GM12878 (cell line): ENCODE data around the gene SSC4D. TPM values are rescaled to one million over a fixed set of nuclear protein-coding genes. Genes with fewer than 3 reads are reported as not detected.

Source experiments
- ATF2 ChIP-seq: IDR thresholded peaks from 2 replicates; pipeline ENCODE4 v1.6.1; 2012; ENCODE audit warnings: low read length, inconsistent platforms
- BMI1 ChIP-seq: fragments of 450-650 bp; IDR thresholded peaks from 2 replicates; pipeline ENCODE4 v1.6.1; 2016; ENCODE audit warnings: mild to moderate bottlenecking, moderate library complexity, borderline replicate concordance
- CHD4 ChIP-seq: fragments of 200-600 bp; sonication (generic); IDR thresholded peaks from 2 replicates; pipeline ENCODE4 v1.6.1; 2016; ENCODE audit warnings: mild to moderate bottlenecking
- CREM ChIP-seq: IDR thresholded peaks from 2 replicates; pipeline ENCODE4 v1.6.1; 2014; ENCODE audit warnings: antibody characterized with exemption, low read depth
- FOS ChIP-seq: IDR thresholded peaks from 3 replicates; pipeline ENCODE4 v1.6.1; 2011; ENCODE audit warnings: borderline replicate concordance; ENCODE audit not compliant: insufficient read length; ENCODE audit errors: extremely low read depth
- IKZF1 ChIP-seq: fragments of 450-650 bp; conservative IDR thresholded peaks from 2 replicates; pipeline ENCODE4 v1.6.1; 2017; ENCODE audit warnings: antibody characterized with exemption, mild to moderate bottlenecking
- IRF5 ChIP-seq: fragments of 450-650 bp; IDR thresholded peaks from 2 replicates; pipeline ENCODE4 v1.6.1; 2017; ENCODE audit warnings: borderline replicate concordance
- MAX ChIP-seq: IDR thresholded peaks from 2 replicates; pipeline ENCODE4 v1.6.1; 2012; ENCODE audit warnings: low read depth, low read length, improper control_type of control experiment
- NFYA ChIP-seq: IDR thresholded peaks from 2 replicates; pipeline ENCODE4 v1.6.1; 2011; ENCODE audit warnings: low read depth, mild to moderate bottlenecking, low read length, improper control_type of control experiment, borderline replicate concordance
- NKRF ChIP-seq: fragments of 450-650 bp; conservative IDR thresholded peaks from 2 replicates; pipeline ENCODE4 v1.6.1; 2017; ENCODE audit warnings: mild to moderate bottlenecking, moderate library complexity
- PAX8 ChIP-seq: fragments of 450-650 bp; IDR thresholded peaks from 2 replicates; pipeline ENCODE4 v1.6.1; 2017; ENCODE audit warnings: mild to moderate bottlenecking, moderate library complexity
- SMARCA5 ChIP-seq: fragments of 450-650 bp; IDR thresholded peaks from 2 replicates; pipeline ENCODE4 v1.6.1; 2017; ENCODE audit warnings: mild to moderate bottlenecking
- TAF1 ChIP-seq: IDR thresholded peaks from 2 replicates; pipeline ENCODE4 v1.6.1; 2011; ENCODE audit warnings: mild to moderate bottlenecking, low read depth, low read length, borderline replicate concordance
- ZZZ3 ChIP-seq: IDR thresholded peaks from 2 replicates; pipeline ENCODE4 v1.6.1; 2011; ENCODE audit warnings: low read depth; ENCODE audit not compliant: control insufficient read depth, insufficient read length
- polyA plus RNA-seq, 11 experiments: library from polyadenylated mRNA; depleted of rRNA in 4 of 11; unstranded in 6 of 11; stranded (reverse) in 5 of 11; fragments of >200 nt; fragmentation: Nextera tagmentation in 4 of 11; fragmentation: Illumina TruSeq in 1 of 11; extraction: Ambion mirVana in 4 of 11; extraction: Trizol in 1 of 11; gene quantifications; 1 replicate in 1 of 11; 2 replicates in 10 of 11; pipeline versions ENCODE4 v1.2.1 to v1.2.3, GENCODE V29; 2011 to 2016; ENCODE audit warnings: inconsistent platforms in 2 of 11, missing spikeins in 2 of 11, low read depth in 1 of 11
- total RNA-seq, 4 experiments: library from RNA; depleted of rRNA in 3 of 4; stranded (reverse); fragments of >200 nt in 3 of 4; fragmentation: Illumina TruSeq in 1 of 4; extraction: Trizol in 1 of 4; gene quantifications; 2 replicates each; pipeline versions ENCODE4 v1.2.1 to v1.2.3, GENCODE V29; 2013 to 2021
- TF ChIP-seq, protein P1 (sequence below): fragments of 450-650 bp; formaldehyde crosslinking; IDR thresholded peaks from 2 replicates; pipeline ENCODE4 v1.4.0; 2020; ENCODE audit warnings: mild to moderate bottlenecking, moderate library complexity
- TF ChIP-seq, protein P2 (sequence below), 3 experiments: IDR thresholded peaks in 2 of 3; conservative IDR thresholded peaks in 1 of 3; 2 replicates each; pipeline ENCODE4 v1.5.1; 2011; ENCODE audit warnings: low read depth in 3 of 3, low read length in 3 of 3, mild to moderate bottlenecking in 3 of 3, control low read depth in 2 of 3, moderate library complexity in 2 of 3, inconsistent platforms in 1 of 3, mixed read lengths in 1 of 3; ENCODE audit not compliant: control insufficient read depth in 2 of 3, insufficient read depth in 1 of 3; ENCODE audit errors: extremely low read depth in 1 of 3
- TF ChIP-seq, protein P3 (sequence below): IDR thresholded peaks from 2 replicates; pipeline ENCODE4 v1.6.1; 2012; ENCODE audit warnings: low read depth, low read length, improper control_type of control experiment

SSC4D gene
- total and polyA plus RNA-seq, 10 of the 15 experiments (the other 5 are each of a cell fraction or from before 2014, with no cell fraction given): 0.08 to 0.79 (median 0.25) TPM; not detected in 1

DNA sequence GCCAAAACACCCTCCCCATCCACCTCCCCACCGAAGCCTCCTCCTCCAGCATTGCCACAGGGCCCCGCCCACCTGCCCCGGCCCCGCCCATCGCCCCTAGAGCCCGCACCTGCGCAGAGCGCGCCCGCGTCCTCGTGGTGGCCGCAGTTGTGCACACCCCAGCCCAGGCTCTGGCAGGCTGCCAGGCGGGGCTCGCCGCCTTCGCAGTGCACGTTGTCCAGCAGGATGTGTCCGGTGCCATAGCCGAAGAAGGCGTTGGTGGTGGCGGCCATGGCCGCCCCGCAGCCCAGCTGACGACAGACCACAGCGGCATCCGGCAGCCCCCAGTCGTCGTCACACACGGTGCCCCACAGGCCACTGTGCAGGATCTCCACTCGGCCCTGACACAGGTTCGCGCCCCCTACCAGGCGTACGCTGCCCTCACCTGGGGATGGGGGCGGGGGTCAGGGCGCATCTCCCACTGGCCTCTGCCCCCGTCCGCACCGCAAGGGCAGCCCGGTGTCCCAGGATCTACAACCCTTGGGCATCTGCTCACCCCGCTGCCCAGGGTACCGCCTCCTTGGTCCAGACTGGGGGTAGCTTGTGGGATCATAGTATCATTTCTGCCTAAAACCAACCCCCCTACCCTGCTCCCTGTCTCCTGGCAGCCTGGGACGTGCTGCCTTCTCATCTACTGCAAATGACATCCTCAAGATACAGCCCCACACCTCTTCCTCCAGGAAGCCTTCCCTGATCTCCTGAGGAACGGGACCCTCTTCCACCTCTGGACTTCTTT, 11.9 kb downstream of the SSC4D start (continued):
- TF ChIP-seq, protein P1, sequence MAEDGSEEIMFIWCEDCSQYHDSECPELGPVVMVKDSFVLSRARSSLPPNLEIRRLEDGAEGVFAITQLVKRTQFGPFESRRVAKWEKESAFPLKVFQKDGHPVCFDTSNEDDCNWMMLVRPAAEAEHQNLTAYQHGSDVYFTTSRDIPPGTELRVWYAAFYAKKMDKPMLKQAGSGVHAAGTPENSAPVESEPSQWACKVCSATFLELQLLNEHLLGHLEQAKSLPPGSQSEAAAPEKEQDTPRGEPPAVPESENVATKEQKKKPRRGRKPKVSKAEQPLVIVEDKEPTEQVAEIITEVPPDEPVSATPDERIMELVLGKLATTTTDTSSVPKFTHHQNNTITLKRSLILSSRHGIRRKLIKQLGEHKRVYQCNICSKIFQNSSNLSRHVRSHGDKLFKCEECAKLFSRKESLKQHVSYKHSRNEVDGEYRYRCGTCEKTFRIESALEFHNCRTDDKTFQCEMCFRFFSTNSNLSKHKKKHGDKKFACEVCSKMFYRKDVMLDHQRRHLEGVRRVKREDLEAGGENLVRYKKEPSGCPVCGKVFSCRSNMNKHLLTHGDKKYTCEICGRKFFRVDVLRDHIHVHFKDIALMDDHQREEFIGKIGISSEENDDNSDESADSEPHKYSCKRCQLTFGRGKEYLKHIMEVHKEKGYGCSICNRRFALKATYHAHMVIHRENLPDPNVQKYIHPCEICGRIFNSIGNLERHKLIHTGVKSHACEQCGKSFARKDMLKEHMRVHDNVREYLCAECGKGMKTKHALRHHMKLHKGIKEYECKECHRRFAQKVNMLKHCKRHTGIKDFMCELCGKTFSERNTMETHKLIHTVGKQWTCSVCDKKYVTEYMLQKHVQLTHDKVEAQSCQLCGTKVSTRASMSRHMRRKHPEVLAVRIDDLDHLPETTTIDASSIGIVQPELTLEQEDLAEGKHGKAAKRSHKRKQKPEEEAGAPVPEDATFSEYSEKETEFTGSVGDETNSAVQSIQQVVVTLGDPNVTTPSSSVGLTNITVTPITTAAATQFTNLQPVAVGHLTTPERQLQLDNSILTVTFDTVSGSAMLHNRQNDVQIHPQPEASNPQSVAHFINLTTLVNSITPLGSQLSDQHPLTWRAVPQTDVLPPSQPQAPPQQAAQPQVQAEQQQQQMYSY (CRISPR knock-in tag): no peak
- TF ChIP-seq, protein P2, sequence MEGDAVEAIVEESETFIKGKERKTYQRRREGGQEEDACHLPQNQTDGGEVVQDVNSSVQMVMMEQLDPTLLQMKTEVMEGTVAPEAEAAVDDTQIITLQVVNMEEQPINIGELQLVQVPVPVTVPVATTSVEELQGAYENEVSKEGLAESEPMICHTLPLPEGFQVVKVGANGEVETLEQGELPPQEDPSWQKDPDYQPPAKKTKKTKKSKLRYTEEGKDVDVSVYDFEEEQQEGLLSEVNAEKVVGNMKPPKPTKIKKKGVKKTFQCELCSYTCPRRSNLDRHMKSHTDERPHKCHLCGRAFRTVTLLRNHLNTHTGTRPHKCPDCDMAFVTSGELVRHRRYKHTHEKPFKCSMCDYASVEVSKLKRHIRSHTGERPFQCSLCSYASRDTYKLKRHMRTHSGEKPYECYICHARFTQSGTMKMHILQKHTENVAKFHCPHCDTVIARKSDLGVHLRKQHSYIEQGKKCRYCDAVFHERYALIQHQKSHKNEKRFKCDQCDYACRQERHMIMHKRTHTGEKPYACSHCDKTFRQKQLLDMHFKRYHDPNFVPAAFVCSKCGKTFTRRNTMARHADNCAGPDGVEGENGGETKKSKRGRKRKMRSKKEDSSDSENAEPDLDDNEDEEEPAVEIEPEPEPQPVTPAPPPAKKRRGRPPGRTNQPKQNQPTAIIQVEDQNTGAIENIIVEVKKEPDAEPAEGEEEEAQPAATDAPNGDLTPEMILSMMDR (IDR thresholded peaks at IDR 0.05 in 2 of 3, conservative IDR thresholded peaks at IDR 0.05 in 1 of 3; ENCODE audit: control insufficient read depth in 2 of 3, extremely low read depth in 1 of 3, insufficient read depth in 1 of 3, low read depth in 3 of 3, low read length in 3 of 3): no peak
- TF ChIP-seq NFYA: no peak
- TF ChIP-seq ATF2: no peak
- TF ChIP-seq ZZZ3: no peak
- TF ChIP-seq TAF1: no peak
- peak; percentile 54 for TF ChIP-seq IKZF1
- TF ChIP-seq FOS: no peak
- peak; percentile 18; the same call in 1 of the 2 replicates for TF ChIP-seq MAX
- no peak for TF ChIP-seq IRF5
- TF ChIP-seq PAX8: no peak
- TF ChIP-seq, protein P3, sequence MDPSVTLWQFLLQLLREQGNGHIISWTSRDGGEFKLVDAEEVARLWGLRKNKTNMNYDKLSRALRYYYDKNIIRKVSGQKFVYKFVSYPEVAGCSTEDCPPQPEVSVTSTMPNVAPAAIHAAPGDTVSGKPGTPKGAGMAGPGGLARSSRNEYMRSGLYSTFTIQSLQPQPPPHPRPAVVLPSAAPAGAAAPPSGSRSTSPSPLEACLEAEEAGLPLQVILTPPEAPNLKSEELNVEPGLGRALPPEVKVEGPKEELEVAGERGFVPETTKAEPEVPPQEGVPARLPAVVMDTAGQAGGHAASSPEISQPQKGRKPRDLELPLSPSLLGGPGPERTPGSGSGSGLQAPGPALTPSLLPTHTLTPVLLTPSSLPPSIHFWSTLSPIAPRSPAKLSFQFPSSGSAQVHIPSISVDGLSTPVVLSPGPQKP: no peak
- TF ChIP-seq CREM: 0 out of 2 replicates have a peak, but pooled peaks have one; percentile 29
- no peak for TF ChIP-seq BMI1
- no peak for TF ChIP-seq CHD4
- no peak for TF ChIP-seq NKRF
- 0 out of 2 replicates have a peak, but pooled peaks have one; percentile 27 for TF ChIP-seq SMARCA5
